Measurements from ENCODE around the gene NEK1. TPM values are rescaled to one million over a fixed set of nuclear protein-coding genes. Genes with fewer than 3 reads are reported as not detected.

Gene NEK1
- total RNA-seq, 1 experiment from 2014 or later: 6.0 TPM

- BruUV-seq (replicated peaks): no TSS peak
- Mint-ChIP-seq H3K36me3 (ENCODE audit: insufficient read depth, unreplicated experiment) (no peaks in the 10 kb centered on the region), H3K27ac (ENCODE audit: unreplicated experiment) (no peak overlapping the region), H3K4me3 (ENCODE audit: low read depth, unreplicated experiment) (no peak overlapping the region), H3K27me3 (ENCODE audit: unreplicated experiment) (no peaks in the 10 kb centered on the region), H3K9me3 (ENCODE audit: low read depth, unreplicated experiment) (no peaks in the 10 kb centered on the region), H3K4me1 (ENCODE audit: low read depth, unreplicated experiment) (no peaks in the 10 kb centered on the region)
- TF ChIP-seq, protein P1, sequence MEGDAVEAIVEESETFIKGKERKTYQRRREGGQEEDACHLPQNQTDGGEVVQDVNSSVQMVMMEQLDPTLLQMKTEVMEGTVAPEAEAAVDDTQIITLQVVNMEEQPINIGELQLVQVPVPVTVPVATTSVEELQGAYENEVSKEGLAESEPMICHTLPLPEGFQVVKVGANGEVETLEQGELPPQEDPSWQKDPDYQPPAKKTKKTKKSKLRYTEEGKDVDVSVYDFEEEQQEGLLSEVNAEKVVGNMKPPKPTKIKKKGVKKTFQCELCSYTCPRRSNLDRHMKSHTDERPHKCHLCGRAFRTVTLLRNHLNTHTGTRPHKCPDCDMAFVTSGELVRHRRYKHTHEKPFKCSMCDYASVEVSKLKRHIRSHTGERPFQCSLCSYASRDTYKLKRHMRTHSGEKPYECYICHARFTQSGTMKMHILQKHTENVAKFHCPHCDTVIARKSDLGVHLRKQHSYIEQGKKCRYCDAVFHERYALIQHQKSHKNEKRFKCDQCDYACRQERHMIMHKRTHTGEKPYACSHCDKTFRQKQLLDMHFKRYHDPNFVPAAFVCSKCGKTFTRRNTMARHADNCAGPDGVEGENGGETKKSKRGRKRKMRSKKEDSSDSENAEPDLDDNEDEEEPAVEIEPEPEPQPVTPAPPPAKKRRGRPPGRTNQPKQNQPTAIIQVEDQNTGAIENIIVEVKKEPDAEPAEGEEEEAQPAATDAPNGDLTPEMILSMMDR (IDR thresholded peaks at IDR 0.05; ENCODE audit: unreplicated experiment): no peak
- CTCF ChIA-PET: interaction anchor here (0.6 kb wide), 1 partner anchor 122 kb away, joined by 15 read pairs; no protein-coding TSS in a partner anchor
- DNase-seq: no peak
- intact Hi-C loops (cut with micrococcal nuclease; ENCODE audit: unreplicated experiment): no loop called here
These were observed 193.5 kb downstream of the NEK1 start for GRCh38 chr4:169418846-169419245.

- H3K4me1 Mint-ChIP-seq (ENCODE audit: low read depth, unreplicated experiment): no peaks in the 10 kb centered on the region
- CTCF ChIA-PET: no interaction called here
- H3K27me3 Mint-ChIP-seq (ENCODE audit: unreplicated experiment): no peaks in the 10 kb centered on the region
- TF ChIP-seq, protein P1 (IDR thresholded peaks at IDR 0.05; ENCODE audit: unreplicated experiment): no peak
- no peak for DNase-seq
- H3K36me3 Mint-ChIP-seq (ENCODE audit: insufficient read depth, unreplicated experiment): no peaks in the 10 kb centered on the region
- BruUV-seq (replicated peaks): no TSS peak
- intact Hi-C loops (cut with micrococcal nuclease; ENCODE audit: unreplicated experiment): no loop called here
- no peak overlapping the region for H3K4me3 Mint-ChIP-seq (ENCODE audit: low read depth, unreplicated experiment)
- no peak overlapping the region for H3K27ac Mint-ChIP-seq (ENCODE audit: unreplicated experiment)
- H3K9me3 Mint-ChIP-seq (ENCODE audit: low read depth, unreplicated experiment): no peaks in the 10 kb centered on the region
These were observed 194.6 kb downstream of the NEK1 start for GRCh38 chr4:169417629-169418282.

DNA sequence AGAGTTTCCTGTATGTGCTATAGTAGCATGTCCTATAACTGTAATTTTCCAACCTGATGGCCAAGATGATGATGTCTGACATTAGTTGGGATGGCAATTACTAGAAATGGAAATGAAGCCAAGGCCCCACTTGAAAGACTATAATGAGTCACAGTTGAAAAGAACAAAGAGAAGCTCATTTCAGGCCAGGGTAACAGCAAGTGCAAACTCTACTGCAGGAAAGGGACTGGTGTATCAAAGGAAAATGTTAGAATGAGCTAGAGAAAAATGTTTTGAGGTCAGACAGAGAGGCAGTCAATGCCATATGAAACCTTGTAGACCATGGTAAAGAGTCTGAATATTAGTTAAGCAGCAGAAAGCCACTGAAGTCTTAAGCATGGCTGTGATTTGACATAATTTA lies 195.4 kb downstream of the NEK1 start:
- BruUV-seq (replicated peaks): no TSS peak
- CTCF ChIA-PET: interaction anchor here (0.6 kb wide), 1 partner anchor 32 kb away, joined by 3 read pairs; no protein-coding TSS in a partner anchor
- no peak for DNase-seq
- H3K27me3 Mint-ChIP-seq (ENCODE audit: unreplicated experiment): no peaks in the 10 kb centered on the region
- TF ChIP-seq, protein P1 (IDR thresholded peaks at IDR 0.05; ENCODE audit: unreplicated experiment): no peak
- no peaks in the 10 kb centered on the region for H3K9me3 Mint-ChIP-seq (ENCODE audit: low read depth, unreplicated experiment)
- H3K4me3 Mint-ChIP-seq (ENCODE audit: low read depth, unreplicated experiment): no peak overlapping the region
- no peak overlapping the region for H3K27ac Mint-ChIP-seq (ENCODE audit: unreplicated experiment)
- intact Hi-C loops (cut with micrococcal nuclease; ENCODE audit: unreplicated experiment): no loop called here
- H3K36me3 Mint-ChIP-seq (ENCODE audit: insufficient read depth, unreplicated experiment): no peaks in the 10 kb centered on the region
- no peaks in the 10 kb centered on the region for H3K4me1 Mint-ChIP-seq (ENCODE audit: low read depth, unreplicated experiment)

DNA sequence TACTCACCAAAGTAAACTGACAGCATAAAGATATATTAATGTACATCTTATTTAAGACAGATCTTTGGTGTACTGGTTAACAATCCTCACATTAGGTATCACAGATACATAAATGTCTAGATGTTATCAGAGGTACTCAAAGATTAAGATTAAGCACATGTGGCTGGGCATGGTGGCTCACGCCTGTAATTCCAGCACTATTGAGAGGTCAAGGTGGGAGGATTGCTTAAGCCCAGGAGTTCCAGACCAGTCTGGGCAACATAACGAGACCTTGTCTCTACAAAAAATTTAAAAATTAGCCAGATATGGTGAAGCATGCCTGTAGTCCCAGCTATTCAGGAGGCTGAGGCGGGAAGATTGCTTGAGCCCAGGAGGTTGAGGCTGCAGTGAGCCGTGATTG lies 195.9 kb downstream of the NEK1 start:
- Mint-ChIP-seq H3K36me3 (ENCODE audit: insufficient read depth, unreplicated experiment) (no peaks in the 10 kb centered on the region), H3K9me3 (ENCODE audit: low read depth, unreplicated experiment) (no peaks in the 10 kb centered on the region), H3K4me3 (ENCODE audit: low read depth, unreplicated experiment) (no peak overlapping the region), H3K27me3 (ENCODE audit: unreplicated experiment) (no peaks in the 10 kb centered on the region), H3K4me1 (ENCODE audit: low read depth, unreplicated experiment) (no peaks in the 10 kb centered on the region), H3K27ac (ENCODE audit: unreplicated experiment) (no peak overlapping the region)
- no peak for DNase-seq
- intact Hi-C loops (cut with micrococcal nuclease; ENCODE audit: unreplicated experiment): no loop called here
- CTCF ChIA-PET: interaction anchor here (0.6 kb wide), 1 partner anchor 32 kb away, joined by 3 read pairs; no protein-coding TSS in a partner anchor
- TF ChIP-seq, protein P1 (IDR thresholded peaks at IDR 0.05; ENCODE audit: unreplicated experiment): no peak
- BruUV-seq (replicated peaks): no TSS peak
